Upper lobe of right lung (tissue), 1 donor: Measurements from ENCODE around the gene TRIM38. TPM values are rescaled to one million over a fixed set of nuclear protein-coding genes. Genes with fewer than 3 reads are reported as not detected.

ENCODE experiments used
- ATAC-seq: fragments of 200-7000 bp; cut with Tn5 transposase; one replicate; pipeline ENCODE4 v1.9.1; 2020; ENCODE audit warnings: mild to moderate bottlenecking, moderate library complexity
- DNase-seq: peaks from one replicate; pipeline ENCODE4 v3.0.0-alpha.2; 2020
- H3K27ac ChIP-seq: fragments of 200-600 bp; one replicate; pipeline ENCODE4 v1.8.0; 2022
- H3K27me3 ChIP-seq: fragments of 200-600 bp; one replicate; pipeline ENCODE4 v1.8.0; 2022; ENCODE audit warnings: mild to moderate bottlenecking
- H3K36me3 ChIP-seq: fragments of 200-600 bp; one replicate; pipeline ENCODE4 v1.8.0; 2022
- H3K4me1 ChIP-seq: fragments of 200-600 bp; one replicate; pipeline ENCODE4 v1.8.0; 2022
- H3K4me3 ChIP-seq: fragments of 200-600 bp; one replicate; pipeline ENCODE4 v1.8.0; 2022; ENCODE audit warnings: mild to moderate bottlenecking
- H3K9me3 ChIP-seq: fragments of 200-600 bp; one replicate; pipeline ENCODE4 v1.8.0; 2022
- intact Hi-C: fragments of 100-400 bp; cut with DNase I; formaldehyde crosslinking; loops from one replicate; pipeline ENCODE4 v1.11.0; 2022
- total RNA-seq: library from RNA; stranded (reverse); fragmentation: NEBNext Ultra II Directional; extraction: Animal tissue kit (Norgen Biotek cat#: 25700); gene quantifications from one replicate; pipeline ENCODE4 v1.2.1, GENCODE V29; 2021
- TF ChIP-seq, protein P1 (sequence below): fragments of 200-600 bp; IDR thresholded peaks from one replicate; pipeline ENCODE4 v1.8.0; 2022; ENCODE audit warnings: antibody characterized with exemption
- donor health status: DM: no; HTN: yes; CAD: no; lungs with severe emphysema.

TRIM38 gene
- total RNA-seq, 1 donor from 2014 or later = 18.0 TPM

DNA sequence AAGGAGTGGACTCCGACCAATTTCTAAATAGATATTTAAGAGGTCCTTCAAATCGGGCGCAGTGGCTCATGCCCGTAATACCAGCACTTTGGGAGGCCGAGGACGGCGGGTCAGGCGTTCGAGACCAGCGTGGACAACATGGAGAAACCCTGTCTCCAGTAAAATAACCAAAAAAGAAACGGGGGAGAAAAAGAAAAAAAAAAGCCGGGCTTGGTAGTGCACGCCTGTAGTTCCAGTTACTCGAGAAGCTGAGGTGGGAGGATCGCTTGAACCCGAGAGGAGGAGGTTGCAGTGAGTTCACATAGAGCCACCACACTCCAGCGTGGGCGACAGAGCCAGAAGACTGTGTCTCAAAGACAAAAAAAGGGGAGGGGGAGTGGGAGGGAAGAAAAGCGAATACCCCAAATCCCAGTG lies 71.3 kb downstream of the TRIM38 start:
- ATAC-seq = no peak
- intact Hi-C loops = no loop called here

DNA sequence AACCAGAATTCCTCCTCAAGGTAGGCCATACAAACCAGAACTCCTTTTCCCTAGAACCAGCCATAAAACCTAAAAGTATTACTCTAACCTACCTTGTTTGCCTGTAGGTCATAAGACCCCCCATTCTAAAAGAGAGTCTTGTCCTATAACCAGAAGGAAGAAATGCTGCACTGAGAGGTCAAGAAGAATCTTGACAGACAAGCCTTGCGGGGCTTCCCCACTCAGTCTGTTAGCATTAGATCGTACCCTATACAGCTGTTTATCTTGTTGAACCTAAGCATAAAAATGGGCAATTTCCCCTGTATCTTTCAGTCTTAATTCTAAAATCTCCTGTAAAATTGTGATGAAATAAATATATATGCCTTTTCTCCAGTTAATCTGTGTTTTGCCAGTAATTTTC lies 72.3 kb downstream of the TRIM38 start:
- TF ChIP-seq, protein P1, sequence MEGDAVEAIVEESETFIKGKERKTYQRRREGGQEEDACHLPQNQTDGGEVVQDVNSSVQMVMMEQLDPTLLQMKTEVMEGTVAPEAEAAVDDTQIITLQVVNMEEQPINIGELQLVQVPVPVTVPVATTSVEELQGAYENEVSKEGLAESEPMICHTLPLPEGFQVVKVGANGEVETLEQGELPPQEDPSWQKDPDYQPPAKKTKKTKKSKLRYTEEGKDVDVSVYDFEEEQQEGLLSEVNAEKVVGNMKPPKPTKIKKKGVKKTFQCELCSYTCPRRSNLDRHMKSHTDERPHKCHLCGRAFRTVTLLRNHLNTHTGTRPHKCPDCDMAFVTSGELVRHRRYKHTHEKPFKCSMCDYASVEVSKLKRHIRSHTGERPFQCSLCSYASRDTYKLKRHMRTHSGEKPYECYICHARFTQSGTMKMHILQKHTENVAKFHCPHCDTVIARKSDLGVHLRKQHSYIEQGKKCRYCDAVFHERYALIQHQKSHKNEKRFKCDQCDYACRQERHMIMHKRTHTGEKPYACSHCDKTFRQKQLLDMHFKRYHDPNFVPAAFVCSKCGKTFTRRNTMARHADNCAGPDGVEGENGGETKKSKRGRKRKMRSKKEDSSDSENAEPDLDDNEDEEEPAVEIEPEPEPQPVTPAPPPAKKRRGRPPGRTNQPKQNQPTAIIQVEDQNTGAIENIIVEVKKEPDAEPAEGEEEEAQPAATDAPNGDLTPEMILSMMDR = no peak
- H3K36me3 ChIP-seq = no peaks in the 10 kb centered on the region
- intact Hi-C loops = no loop called here
- H3K27ac ChIP-seq = no peak overlapping the region
- no peaks in the 10 kb centered on the region for H3K27me3 ChIP-seq
- H3K4me1 ChIP-seq = peaks cover 14% of the 10 kb centered on the region
- DNase-seq (no peak), ATAC-seq (no peak)
- no peaks in the 10 kb centered on the region for H3K9me3 ChIP-seq
- no peak overlapping the region for H3K4me3 ChIP-seq

More for the DNA sequence above, 71.3 kb downstream of the TRIM38 start:
- peak overlapping the region; percentile 64 for H3K4me3 ChIP-seq
- no peaks in the 10 kb centered on the region for H3K36me3 ChIP-seq
- no peaks in the 10 kb centered on the region for H3K9me3 ChIP-seq
- H3K27ac ChIP-seq = peak overlapping the region; percentile 83
- TF ChIP-seq, protein P1 = no peak
- peaks cover 14% of the 10 kb centered on the region for H3K4me1 ChIP-seq
- no peak for DNase-seq
- H3K27me3 ChIP-seq = no peaks in the 10 kb centered on the region

Other genes with a start within 250 kb of the TRIM38 start
- not detected for gene SLC17A4, start 208.1 kb upstream of the TRIM38 start, total RNA-seq
- not detected for gene SLC17A1, start 130.8 kb upstream of the TRIM38 start, total RNA-seq
- not detected for gene SLC17A3, start 88.6 kb upstream of the TRIM38 start, total RNA-seq
- not detected for gene SLC17A2, start 32.1 kb upstream of the TRIM38 start, total RNA-seq
- gene HFE, start 124.6 kb downstream of the TRIM38 start, total RNA-seq = 9.2 TPM